IMR-90 (cell line): ENCODE data around the gene METTL15.

Experiments
- BHLHE40 ChIP-seq: fragments of 150-350 bp; IDR thresholded peaks from 2 replicates; pipeline ENCODE4 v1.6.1; 2016; ENCODE audit warnings: mild to moderate bottlenecking, low read depth, low read length
- MAFK ChIP-seq: IDR thresholded peaks from 2 replicates; pipeline ENCODE4 v1.6.1; 2012; ENCODE audit warnings: low read depth, low read length, improper control_type of control experiment
- POLR2A ChIP-seq: IDR thresholded peaks from 2 replicates; pipeline ENCODE4 v1.6.1; 2012; ENCODE audit warnings: mild to moderate bottlenecking, low read depth, low read length
- RFX5 ChIP-seq: IDR thresholded peaks from 2 replicates; pipeline ENCODE4 v1.8.0; 2012; ENCODE audit warnings: low read depth, mild to moderate bottlenecking, low read length, moderate library complexity
- TF ChIP-seq, protein P1 (sequence below): conservative IDR thresholded peaks from 2 replicates; pipeline ENCODE4 v1.5.1; 2012; ENCODE audit warnings: mild to moderate bottlenecking, low read depth, low read length, improper control_type of control experiment

DNA sequence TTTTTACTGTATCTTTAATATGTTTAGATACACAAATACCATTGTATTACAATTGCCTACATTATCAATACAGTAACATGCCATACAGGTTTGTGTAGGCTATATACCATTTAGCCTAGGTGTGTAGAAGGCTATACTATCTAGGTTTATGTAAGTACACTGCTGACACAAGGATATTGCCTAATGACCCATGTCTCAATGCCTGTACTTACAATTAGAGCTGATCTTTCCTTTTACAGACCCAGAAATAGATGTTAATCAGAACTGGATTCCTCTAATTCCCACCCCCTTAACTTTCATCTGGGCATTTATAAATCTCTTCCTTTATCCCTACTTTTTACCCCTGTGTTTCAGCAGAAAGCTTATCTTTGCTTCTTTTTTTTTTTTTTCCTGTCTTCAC is 229.5 kb downstream of the METTL15 start:
- TF ChIP-seq, protein P1, sequence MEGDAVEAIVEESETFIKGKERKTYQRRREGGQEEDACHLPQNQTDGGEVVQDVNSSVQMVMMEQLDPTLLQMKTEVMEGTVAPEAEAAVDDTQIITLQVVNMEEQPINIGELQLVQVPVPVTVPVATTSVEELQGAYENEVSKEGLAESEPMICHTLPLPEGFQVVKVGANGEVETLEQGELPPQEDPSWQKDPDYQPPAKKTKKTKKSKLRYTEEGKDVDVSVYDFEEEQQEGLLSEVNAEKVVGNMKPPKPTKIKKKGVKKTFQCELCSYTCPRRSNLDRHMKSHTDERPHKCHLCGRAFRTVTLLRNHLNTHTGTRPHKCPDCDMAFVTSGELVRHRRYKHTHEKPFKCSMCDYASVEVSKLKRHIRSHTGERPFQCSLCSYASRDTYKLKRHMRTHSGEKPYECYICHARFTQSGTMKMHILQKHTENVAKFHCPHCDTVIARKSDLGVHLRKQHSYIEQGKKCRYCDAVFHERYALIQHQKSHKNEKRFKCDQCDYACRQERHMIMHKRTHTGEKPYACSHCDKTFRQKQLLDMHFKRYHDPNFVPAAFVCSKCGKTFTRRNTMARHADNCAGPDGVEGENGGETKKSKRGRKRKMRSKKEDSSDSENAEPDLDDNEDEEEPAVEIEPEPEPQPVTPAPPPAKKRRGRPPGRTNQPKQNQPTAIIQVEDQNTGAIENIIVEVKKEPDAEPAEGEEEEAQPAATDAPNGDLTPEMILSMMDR, result no peak
- TF ChIP-seq MAFK (no peak), RFX5 (no peak), BHLHE40 (no peak), POLR2A (no peak)
